Smooth muscle cell (in vitro differentiated cells): ENCODE data around the gene KDELR1. TPM values are rescaled to one million over a fixed set of nuclear protein-coding genes. Genes with fewer than 3 reads are reported as not detected.

Source experiments
- DNase-seq: peaks from one replicate; lab custom pipeline; 2025; ENCODE audit not compliant: unreplicated experiment; lab: John Stamatoyannopoulos, UW
- H2AFZ ChIP-seq: fragments of 200-600 bp; sonication (generic); 2 replicates; pipeline ENCODE4 v1.6.0; 2016; ENCODE audit warnings: antibody characterized with exemption, low read depth, mild to moderate bottlenecking
- H3F3A ChIP-seq: fragments of 200-600 bp; sonication (generic); 2 replicates; pipeline ENCODE4 v1.6.0; 2017; ENCODE audit warnings: antibody characterized with exemption, low read depth
- H3K27ac ChIP-seq: fragments of 200-600 bp; sonication (generic); 2 replicates; pipeline ENCODE4 v1.5.1; 2016; ENCODE audit warnings: low read depth, mild to moderate bottlenecking
- H3K27me3 ChIP-seq: fragments of 200-600 bp; sonication (generic); 2 replicates; pipeline ENCODE4 v1.6.1; 2016; ENCODE audit warnings: low read depth, mild to moderate bottlenecking
- H3K36me3 ChIP-seq: fragments of 200-600 bp; sonication (generic); 2 replicates; pipeline ENCODE4 v1.5.1; 2016; ENCODE audit warnings: low read depth
- H3K4me1 ChIP-seq: fragments of 200-600 bp; sonication (generic); 2 replicates; pipeline ENCODE4 v1.5.1; 2016; ENCODE audit warnings: low read depth
- H3K4me2 ChIP-seq: fragments of 200-600 bp; sonication (generic); 2 replicates; pipeline ENCODE4 v1.6.0; 2016; ENCODE audit warnings: mild to moderate bottlenecking
- H3K4me3 ChIP-seq: fragments of 200-600 bp; sonication (generic); 2 replicates; pipeline ENCODE4 v1.5.1; 2016; ENCODE audit warnings: mild to moderate bottlenecking
- H3K79me2 ChIP-seq: fragments of 200-600 bp; sonication (generic); 2 replicates; pipeline ENCODE4 v1.6.0; 2016; ENCODE audit warnings: low read depth, mild to moderate bottlenecking
- H3K9ac ChIP-seq: fragments of 200-600 bp; sonication (generic); 2 replicates; pipeline ENCODE4 v1.6.0; 2016; ENCODE audit warnings: low read depth
- H3K9me3 ChIP-seq: fragments of 200-600 bp; sonication (generic); replicated peaks from 2 replicates; pipeline ENCODE4 v1.5.1; 2016; ENCODE audit warnings: low read depth
- H4K20me1 ChIP-seq: fragments of 200-600 bp; sonication (generic); 2 replicates; pipeline ENCODE4 v1.6.0; 2016; ENCODE audit warnings: low read depth
- WGBS: methylation state at CpG from one replicate; pipeline ENCODE4 v1.1.7; 2016; ENCODE audit warnings: low lambda C conversion rate; 5-methylcytosine and 5-hydroxymethylcytosine counted together
- polyA plus RNA-seq: library from polyadenylated mRNA; unstranded; fragments of >200 nt; fragmentation: Nextera tagmentation; extraction: Ambion mirVana; gene quantifications from 2 replicates; pipeline ENCODE4 v1.2.1, GENCODE V29; 2016
- total RNA-seq: library from RNA; depleted of rRNA; stranded (reverse); fragments of >200 nt; gene quantifications from 2 replicates; pipeline ENCODE4 v1.2.3, GENCODE V29; 2014
- TF ChIP-seq, protein P1 (sequence below): fragments of 200-600 bp; sonication (generic); IDR thresholded peaks from 2 replicates; pipeline ENCODE4 v1.5.1; 2017; ENCODE audit warnings: borderline replicate concordance, mild to moderate bottlenecking, antibody characterized with exemption; ENCODE audit not compliant: insufficient read depth, poor library complexity, severe bottlenecking

KDELR1 gene
- total and polyA plus RNA-seq, 2 experiments from 2014 or later = 239 to 315 TPM

DNA sequence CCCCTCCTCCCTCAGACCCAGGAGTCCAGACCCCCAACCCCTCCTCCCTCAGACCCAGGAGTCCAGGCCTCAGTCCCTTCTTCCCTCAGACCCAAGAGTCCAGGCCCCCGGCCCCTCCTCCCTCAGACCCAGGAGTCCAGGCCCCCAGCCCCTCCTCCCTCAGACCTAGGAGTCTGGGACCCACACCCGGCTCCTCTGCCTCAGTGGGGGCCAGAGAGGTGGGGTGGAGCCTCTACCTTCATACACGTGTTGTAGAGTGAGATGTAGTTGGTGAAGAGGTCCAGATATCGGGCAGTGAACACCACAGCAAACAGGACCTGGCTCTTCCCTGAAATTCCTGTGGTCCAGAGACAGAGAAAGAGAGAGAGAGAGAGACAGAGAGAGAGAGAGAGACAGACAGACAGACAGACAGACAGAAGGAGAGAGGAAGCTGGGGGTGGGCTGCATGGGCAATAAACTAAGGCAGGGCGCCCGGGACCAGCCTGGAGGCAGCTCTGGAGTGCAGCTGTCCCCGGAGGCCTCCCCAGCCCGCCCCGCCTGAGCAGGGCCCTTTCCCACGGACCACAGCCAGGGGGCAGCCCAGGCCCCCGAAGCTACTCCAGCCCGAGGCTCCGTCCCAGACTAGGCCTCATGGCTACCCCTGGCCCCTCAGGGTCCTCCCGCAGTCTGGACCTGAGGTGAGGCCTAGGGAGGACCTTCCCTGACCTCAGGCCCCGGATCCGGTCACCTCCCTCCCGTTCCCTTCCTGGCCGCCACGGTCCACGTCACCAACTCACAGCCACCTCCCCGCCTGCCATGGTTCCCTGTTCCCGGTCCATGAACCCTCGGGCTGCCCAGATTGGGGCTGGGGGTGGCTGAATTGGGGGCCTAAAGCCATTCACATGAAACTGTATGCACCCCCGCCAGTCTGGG is 907 bp downstream of the KDELR1 start:
- H3K79me2 ChIP-seq = peaks cover 32% of the 10 kb centered on the region
- WGBS = 8% methylated on average over 15 of the region's 24 CpGs
- TF ChIP-seq, protein P1, sequence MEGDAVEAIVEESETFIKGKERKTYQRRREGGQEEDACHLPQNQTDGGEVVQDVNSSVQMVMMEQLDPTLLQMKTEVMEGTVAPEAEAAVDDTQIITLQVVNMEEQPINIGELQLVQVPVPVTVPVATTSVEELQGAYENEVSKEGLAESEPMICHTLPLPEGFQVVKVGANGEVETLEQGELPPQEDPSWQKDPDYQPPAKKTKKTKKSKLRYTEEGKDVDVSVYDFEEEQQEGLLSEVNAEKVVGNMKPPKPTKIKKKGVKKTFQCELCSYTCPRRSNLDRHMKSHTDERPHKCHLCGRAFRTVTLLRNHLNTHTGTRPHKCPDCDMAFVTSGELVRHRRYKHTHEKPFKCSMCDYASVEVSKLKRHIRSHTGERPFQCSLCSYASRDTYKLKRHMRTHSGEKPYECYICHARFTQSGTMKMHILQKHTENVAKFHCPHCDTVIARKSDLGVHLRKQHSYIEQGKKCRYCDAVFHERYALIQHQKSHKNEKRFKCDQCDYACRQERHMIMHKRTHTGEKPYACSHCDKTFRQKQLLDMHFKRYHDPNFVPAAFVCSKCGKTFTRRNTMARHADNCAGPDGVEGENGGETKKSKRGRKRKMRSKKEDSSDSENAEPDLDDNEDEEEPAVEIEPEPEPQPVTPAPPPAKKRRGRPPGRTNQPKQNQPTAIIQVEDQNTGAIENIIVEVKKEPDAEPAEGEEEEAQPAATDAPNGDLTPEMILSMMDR = peak; percentile 48
- peak overlapping the region; percentile 95 for H3K9ac ChIP-seq
- H3F3A ChIP-seq = peaks cover 5% of the 10 kb centered on the region
- peaks cover 3% of the 10 kb centered on the region for H3K36me3 ChIP-seq
- peak overlapping the region; percentile 72 for H3K27ac ChIP-seq
- H3K9me3 ChIP-seq = no peaks in the 10 kb centered on the region
- peak overlapping the region; percentile 86 for H3K4me2 ChIP-seq
- H2AFZ ChIP-seq = peak overlapping the region; percentile 23
- H4K20me1 ChIP-seq = peaks cover 40% of the 10 kb centered on the region
- DNase-seq = no peak
- H3K4me3 ChIP-seq = peak overlapping the region; percentile 83
- H3K4me1 ChIP-seq = peaks cover 18% of the 10 kb centered on the region
- H3K27me3 ChIP-seq = no peaks in the 10 kb centered on the region

DNA sequence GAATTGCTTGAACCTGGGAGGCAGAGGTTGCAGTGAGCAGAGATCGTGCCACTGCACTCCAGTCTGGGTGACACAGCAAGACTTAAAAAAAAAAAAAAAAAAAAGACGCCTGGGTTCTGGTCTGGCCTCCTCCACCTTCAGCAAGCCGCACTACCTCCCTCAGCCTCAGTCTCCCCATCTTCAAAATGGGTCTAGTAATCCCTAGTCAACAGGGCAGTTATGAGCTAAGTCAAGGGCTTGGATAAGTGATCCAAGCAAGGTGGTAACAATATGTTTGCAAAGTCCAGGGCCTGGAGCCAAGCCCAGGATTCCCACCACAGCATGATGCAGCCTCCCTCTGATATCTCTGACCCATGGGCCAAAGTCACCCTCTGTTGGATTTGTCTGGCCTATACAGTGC is 4.4 kb downstream of the KDELR1 start:
- WGBS = 95% methylated on average over 3 of the region's 3 CpGs

DNA sequence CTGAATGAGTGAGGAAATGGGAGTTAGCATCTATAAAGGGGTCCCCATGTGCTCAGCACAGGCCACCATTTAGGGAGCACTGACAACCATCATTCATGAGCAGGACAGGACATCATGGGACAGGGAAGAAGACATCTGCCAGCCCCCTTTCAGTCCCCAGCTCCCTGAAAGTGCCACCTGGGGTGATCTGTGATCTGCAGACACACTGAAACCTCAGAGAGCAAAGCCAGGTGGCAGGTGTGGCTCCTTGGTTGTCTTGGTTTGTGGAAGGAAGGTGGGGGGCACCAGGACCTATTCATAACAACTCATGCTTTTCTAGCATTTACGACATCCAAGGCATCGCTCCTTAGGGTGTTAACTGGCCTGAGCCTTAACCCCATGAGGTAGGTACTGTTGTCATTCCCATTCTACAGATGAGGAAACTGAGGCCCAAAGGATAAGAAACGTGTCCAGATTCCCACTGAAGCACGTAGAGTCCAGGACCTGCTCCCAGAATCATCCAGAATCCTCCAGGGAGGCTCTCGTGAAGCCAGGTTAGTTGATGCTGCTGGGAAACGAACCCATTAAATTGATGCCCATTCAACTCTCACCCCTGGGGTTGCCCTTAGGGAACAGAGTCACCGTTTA is 5.8 kb downstream of the KDELR1 start:
- Histone ChIP-seq H3K9ac (no peak overlapping the region), H3K79me2 (peaks cover 21% of the 10 kb centered on the region)

More for the DNA sequence above, 4.4 kb downstream of the KDELR1 start:
- TF ChIP-seq, protein P1 = no peak
- Histone ChIP-seq H3F3A (peaks cover 15% of the 10 kb centered on the region), H3K79me2 (peaks cover 32% of the 10 kb centered on the region), H4K20me1 (peaks cover 60% of the 10 kb centered on the region), H3K9me3 (no peaks in the 10 kb centered on the region), H2AFZ (no peak overlapping the region), H3K4me3 (no peak overlapping the region), H3K4me1 (no peaks in the 10 kb centered on the region), H3K36me3 (peaks cover 3% of the 10 kb centered on the region), H3K9ac (no peak overlapping the region), H3K4me2 (no peak overlapping the region), H3K27ac (no peak overlapping the region), H3K27me3 (no peaks in the 10 kb centered on the region)
- no peak for DNase-seq

More for the DNA sequence above, 5.8 kb downstream of the KDELR1 start:
- Histone ChIP-seq H3K4me3 (no peak overlapping the region), H3K36me3 (peaks cover 3% of the 10 kb centered on the region), H3K27ac (no peak overlapping the region), H2AFZ (no peak overlapping the region), H3K4me2 (no peak overlapping the region), H4K20me1 (peaks cover 60% of the 10 kb centered on the region), H3K4me1 (no peaks in the 10 kb centered on the region), H3K27me3 (no peaks in the 10 kb centered on the region), H3F3A (peaks cover 15% of the 10 kb centered on the region), H3K9me3 (no peaks in the 10 kb centered on the region)
- DNase-seq = no peak
- WGBS = 94% methylated on average over 7 of the region's 7 CpGs
- TF ChIP-seq, protein P1 = no peak
